ENCODE measurements around the gene CCDC122. TPM values are rescaled to one million over a fixed set of nuclear protein-coding genes. Genes with fewer than 3 reads are reported as not detected.

Gene CCDC122
- total RNA-seq, 1 experiment from 2014 or later = 7.2 TPM

GRCh38 chr13:43804461-43805070 lies 75.0 kb downstream of the CCDC122 start:
- DNase-seq (ENCODE audit: low read depth) = peak; percentile 81

GRCh38 chr13:43802511-43802910 lies 77.0 kb downstream of the CCDC122 start:
- no peak for DNase-seq (ENCODE audit: low read depth)

GRCh38 chr13:43800828-43801227 lies 78.7 kb downstream of the CCDC122 start:
- DNase-seq (ENCODE audit: low read depth) = no peak

GRCh38 chr13:43799191-43799590 lies 80.3 kb downstream of the CCDC122 start:
- no peak for DNase-seq (ENCODE audit: low read depth)

- no peak for DNase-seq (ENCODE audit: low read depth)
Observed at GRCh38 chr13:43797869-43798268, 81.7 kb downstream of the CCDC122 start.

GRCh38 chr13:43797159-43797558 lies 82.4 kb downstream of the CCDC122 start:
- no peak for DNase-seq (ENCODE audit: low read depth)

- no peak for DNase-seq (ENCODE audit: low read depth)
Observed at GRCh38 chr13:43794416-43794815, 85.1 kb downstream of the CCDC122 start.

GRCh38 chr13:43792076-43792881 lies 87.3 kb downstream of the CCDC122 start:
- peak; percentile 14 for DNase-seq (ENCODE audit: low read depth)

GRCh38 chr13:43787997-43788396 lies 91.5 kb downstream of the CCDC122 start:
- peak; percentile 60 for DNase-seq (ENCODE audit: low read depth)

- DNase-seq (ENCODE audit: low read depth) = no peak
Observed at GRCh38 chr13:43787518-43787891, 92.0 kb downstream of the CCDC122 start.

GRCh38 chr13:43786766-43787517 lies 92.6 kb downstream of the CCDC122 start, which contains the start of gene ENOX1:
TSS of gene ENOX1 (minus strand) at chr13:43786972.
- peak; percentile 86 for DNase-seq (ENCODE audit: low read depth)

- DNase-seq (ENCODE audit: low read depth) = no peak
Observed at GRCh38 chr13:43786472-43786765, 93.1 kb downstream of the CCDC122 start.

Other genes with a start within 250 kb of the CCDC122 start
- 2.9 and 7.7 TPM in 2 replicates for gene ENOX1, start 92.8 kb downstream of the CCDC122 start, total RNA-seq (2014; rRNA removed)
- 5.1 and 6.8 TPM in 2 replicates for gene LACC1, start 164 bp upstream of the CCDC122 start, total RNA-seq (2014; rRNA removed)

Measured in LHCN-M2 (cell line).